ENCODE results near the gene EIF4A3.
A peak's percentile ranks its signal among the peaks of the same experiment; 100 is the strongest.

Gene EIF4A3

GRCh38 chr17:80110927-80111701 is 35.8 kb downstream of the EIF4A3 start:
- no peak for DNase-seq

GRCh38 chr17:80110447-80110812 is 36.5 kb downstream of the EIF4A3 start:
- no peak for DNase-seq

GRCh38 chr17:80109713-80110446 is 37.0 kb downstream of the EIF4A3 start:
- DNase-seq = no peak

- no peak for DNase-seq
These were observed 37.8 kb downstream of the EIF4A3 start for GRCh38 chr17:80109066-80109660.

GRCh38 chr17:80108036-80108971 is 38.6 kb downstream of the EIF4A3 start:
- DNase-seq = no peak

- DNase-seq = no peak
These were observed 39.5 kb downstream of the EIF4A3 start for GRCh38 chr17:80107231-80108021.

GRCh38 chr17:80106751-80107150 is 40.2 kb downstream of the EIF4A3 start:
- DNase-seq = no peak

GRCh38 chr17:80106176-80106575 is 40.8 kb downstream of the EIF4A3 start:
- no peak for DNase-seq

GRCh38 chr17:80105762-80106161 is 41.2 kb downstream of the EIF4A3 start:
- no peak for DNase-seq

GRCh38 chr17:80104956-80105375 is 42.0 kb downstream of the EIF4A3 start:
- DNase-seq = no peak

GRCh38 chr17:80104321-80104955 is 42.5 kb downstream of the EIF4A3 start:
- no peak for DNase-seq

- no peak for DNase-seq
These were observed 43.4 kb downstream of the EIF4A3 start for GRCh38 chr17:80103449-80104085.

- no peak for DNase-seq
These were observed 44.1 kb downstream of the EIF4A3 start for GRCh38 chr17:80102664-80103448.

- DNase-seq = no peak
These were observed 44.8 kb downstream of the EIF4A3 start for GRCh38 chr17:80101946-80102663.

- peak; percentile 47 for DNase-seq
These were observed 45.6 kb downstream of the EIF4A3 start, which contains the start of gene GAA for GRCh38 chr17:80101011-80101945. Gene GAA, plus strand, starts transcription at chr17:80101581. Its CDS starts 3,006 bp downstream, at chr17:80104587.

GRCh38 chr17:80100035-80100323 is 46.9 kb downstream of the EIF4A3 start:
- DNase-seq = no peak

- no peak for DNase-seq
These were observed 47.5 kb downstream of the EIF4A3 start for GRCh38 chr17:80099291-80100034.

All from GOT3 (cell line).